ENCODE measurements around the gene FOXO3.
"Not testable (repeated sequence)": the region's sequence is repeated elsewhere in the genome, so short reads cannot be mapped to it uniquely, and the experiment has no call there.

The FOXO3 gene

DNA sequence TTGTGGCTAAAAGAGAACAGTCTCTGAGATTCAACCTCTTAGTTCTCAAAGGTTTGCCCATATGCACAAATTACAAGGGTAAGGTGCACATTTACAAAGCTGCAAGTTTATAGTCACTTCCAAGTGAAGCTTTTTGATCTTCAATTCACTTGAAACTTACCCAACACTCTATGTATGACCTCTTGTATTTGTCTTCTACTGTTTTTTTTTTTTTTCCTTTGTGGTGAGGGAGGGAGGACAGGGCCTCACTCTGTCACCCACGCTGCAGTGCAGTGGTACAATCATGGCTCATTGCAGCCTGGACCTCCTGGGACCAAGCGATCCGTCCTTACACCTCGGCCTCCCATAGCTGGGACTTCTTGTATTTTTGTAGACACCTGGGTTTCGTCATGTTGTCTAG, 4.5 kb upstream of the FOXO3 start:
- no peak for DNase-seq

DNA sequence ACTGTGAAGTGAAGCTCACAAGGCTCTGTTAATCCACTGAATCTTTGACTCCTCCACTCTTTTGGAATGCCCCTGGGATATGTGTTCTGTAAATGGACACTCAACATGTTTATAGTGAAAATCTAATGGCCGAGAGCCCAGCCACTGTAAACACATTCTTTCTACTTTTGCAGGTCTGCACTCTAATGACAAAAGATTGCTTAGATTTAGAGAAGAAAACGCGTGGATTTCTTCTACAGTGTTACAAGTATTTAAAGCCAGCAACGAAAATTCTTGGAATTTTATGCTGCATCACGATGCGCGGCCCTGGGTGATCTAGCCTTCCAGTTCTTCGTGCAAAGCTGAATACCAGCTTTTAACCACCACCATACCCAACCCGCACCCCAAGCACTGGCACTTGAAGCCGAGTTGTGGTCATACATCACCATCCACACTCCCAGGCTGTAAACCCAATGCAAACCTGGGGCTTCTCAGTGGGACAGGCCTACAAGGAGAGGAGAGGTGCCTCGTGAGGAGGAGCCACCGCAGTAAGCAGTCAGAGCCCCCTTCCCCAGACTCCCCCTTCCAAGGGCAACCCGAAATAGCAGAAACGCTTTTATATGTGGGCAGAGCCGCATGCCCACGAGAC, 3.7 kb upstream of the FOXO3 start:
- no peak for DNase-seq

DNA sequence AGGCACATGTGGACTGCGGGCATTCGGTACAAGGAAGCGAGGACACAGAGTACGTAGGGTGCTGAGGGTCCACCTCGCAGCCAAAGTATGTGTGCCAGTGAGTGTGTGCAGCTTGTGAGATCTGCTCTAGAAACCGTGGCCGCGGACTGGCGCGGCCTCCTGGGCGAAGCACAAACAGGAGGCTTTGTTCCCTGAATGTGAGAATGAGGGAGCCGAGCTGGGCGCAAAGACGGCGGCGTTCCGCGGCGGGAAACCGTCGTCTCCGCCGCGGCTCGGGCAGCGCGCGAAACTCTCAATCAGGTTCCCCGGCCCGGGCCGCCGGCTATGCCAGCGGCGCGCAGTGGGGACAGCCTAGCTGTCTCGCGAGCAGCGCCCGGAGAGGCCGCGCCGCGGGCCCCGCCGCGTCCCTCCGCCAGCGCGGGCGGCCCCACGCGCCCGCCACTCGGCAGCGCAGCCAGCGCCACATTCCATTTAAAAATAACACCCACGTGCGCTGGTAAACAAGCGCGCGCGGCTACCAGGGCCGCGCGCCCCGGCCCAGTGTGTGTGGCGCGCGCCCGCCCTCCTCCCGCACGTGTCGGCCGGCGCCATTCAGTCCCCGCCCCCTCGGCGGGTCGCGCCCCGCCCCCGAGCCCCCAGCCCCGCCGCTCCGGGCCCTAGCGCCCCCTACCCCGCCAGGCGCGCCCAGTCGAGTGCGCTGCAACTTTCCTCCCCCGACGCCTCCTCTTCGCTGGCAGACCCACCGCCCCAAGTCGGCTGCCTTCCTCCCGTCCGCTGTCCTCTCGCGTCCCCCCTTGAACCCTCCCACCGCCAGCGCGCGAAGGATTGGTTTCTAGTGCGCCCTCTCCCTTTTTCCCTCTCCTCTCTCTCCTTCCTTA, 3.0 kb upstream of the FOXO3 start:
- peak; percentile 73 for DNase-seq

- peak; percentile 95 for DNase-seq
Observed at GRCh38 chr6:108558372-108559096, 2.2 kb upstream of the FOXO3 start.

- DNase-seq = peak; percentile 82
Observed at GRCh38 chr6:108559097-108559883, 1.4 kb upstream of the FOXO3 start.

- DNase-seq = peak; percentile 52
Observed at GRCh38 chr6:108559884-108560462, 744 bp upstream of the FOXO3 start.

DNA sequence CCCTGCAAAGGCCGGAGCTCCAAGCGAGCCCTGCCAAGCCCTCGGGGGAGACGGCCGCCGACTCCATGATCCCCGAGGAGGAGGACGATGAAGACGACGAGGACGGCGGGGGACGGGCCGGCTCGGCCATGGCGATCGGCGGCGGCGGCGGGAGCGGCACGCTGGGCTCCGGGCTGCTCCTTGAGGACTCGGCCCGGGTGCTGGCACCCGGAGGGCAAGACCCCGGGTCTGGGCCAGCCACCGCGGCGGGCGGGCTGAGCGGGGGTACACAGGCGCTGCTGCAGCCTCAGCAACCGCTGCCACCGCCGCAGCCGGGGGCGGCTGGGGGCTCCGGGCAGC, 561 bp downstream of the FOXO3 start:
- DNase-seq = not testable (repeated sequence)

DNA sequence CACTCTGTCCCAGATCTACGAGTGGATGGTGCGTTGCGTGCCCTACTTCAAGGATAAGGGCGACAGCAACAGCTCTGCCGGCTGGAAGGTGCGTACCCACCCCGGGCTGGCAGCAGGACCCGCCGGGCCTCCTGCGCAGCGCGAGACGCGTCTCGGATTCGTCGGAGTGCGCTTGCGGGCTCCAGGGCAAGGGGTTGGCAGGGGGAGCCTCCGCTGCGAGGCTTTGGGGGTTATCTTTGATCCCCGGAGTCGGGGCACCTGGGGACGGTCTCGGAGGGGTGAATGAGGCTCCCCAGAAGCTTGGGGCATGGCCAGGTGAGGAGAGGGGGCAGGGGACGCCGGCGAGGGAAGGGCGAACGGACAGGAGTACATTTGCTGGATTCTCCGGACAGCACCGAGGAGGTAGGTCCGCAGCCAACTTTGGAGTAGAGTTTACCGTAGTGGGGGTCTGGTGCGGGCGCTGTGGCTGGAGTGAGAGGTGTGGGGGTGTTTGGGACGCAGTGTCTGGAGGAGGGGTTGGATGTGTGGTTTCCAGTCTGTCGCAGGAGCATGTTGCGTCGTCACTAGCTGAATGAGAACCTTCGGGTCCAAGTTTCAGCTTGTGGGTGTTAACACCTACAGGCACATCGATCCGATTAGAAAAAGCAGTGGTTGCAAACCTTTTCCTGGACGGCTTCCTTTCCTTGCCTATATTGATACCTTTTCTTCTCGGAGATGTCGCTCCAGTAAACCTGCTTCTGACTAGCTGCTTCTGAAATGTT, 1.2 kb downstream of the FOXO3 start:
- DNase-seq = no peak

DNA sequence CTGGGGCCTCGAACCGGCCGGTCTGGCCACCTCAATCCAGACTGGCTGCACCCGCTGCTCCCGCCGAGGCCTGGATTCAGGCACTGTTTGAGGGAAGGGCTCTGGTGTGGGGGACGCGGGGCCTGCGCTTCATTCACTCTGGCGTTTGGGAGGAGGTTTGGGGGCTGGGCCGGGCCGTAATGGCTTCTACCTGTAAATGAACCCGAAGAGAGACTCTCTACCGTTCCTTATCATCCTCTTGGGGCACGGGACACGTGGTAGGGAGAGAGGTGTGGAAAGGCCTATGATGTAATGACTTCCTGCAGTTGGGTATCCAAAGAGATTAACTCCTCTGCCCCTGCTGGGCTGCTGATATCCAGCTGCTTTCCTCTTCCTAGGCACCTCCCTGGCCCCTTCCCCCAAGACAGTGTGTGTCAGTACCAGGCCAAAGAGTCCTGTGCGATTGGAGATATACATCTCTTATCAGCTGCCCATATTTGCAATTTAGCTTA, 1.8 kb downstream of the FOXO3 start:
- no peak for DNase-seq

- no peak for DNase-seq
Observed at GRCh38 chr6:108563292-108563691, 2.6 kb downstream of the FOXO3 start.

GRCh38 chr6:108564178-108564577, 3.5 kb downstream of the FOXO3 start:
- DNase-seq = no peak

DNA sequence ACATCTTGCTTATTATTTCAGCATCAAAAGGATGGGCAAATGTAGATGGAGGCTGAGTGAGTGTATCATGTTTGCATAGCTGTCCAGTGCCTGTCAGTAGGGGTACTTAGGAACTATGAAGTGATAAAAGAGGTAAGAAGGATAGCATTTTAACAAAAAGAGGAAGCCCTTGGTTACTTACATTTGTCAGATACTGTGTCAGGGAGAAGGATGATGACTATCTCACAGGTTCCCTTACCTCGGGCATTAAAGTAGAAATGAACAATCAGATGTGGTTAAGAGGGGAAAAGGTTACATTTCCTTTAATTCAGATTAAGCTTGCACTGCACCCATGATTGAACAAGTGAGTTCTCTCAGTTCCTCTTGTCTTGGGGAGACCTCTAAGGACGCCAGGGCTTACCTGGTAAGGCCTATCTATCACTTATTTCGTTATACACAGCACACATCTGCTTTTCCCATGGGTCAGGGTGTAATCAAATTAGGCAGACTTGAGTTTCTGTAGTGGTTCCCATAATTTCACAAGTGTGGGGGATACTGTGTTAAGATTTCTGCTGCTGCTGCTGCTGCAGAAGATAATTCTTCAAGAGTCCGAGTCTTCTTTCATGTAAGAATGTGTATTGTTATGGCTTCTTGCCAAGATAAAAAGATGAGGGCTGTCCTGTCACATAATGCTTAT, 4.5 kb downstream of the FOXO3 start:
- DNase-seq = no peak

DNA sequence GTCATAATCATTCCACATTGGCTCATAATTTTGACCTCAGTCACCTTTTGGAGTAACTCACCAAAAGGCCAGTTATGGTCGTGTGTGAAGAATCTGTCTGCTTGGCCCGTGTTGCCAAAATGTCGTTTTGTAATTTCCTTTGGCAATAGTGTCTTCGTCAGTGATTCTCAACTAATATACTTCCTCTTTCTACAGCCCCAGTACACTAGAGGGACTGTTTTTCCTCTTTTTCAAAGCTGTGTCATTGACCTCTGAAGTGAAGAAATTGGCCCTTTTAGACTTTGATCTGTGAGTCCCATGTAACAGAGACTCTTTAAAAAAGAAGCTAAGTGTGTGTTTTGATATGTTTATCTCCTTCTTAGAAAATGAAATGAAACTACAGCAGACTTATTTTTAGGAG, 5.2 kb downstream of the FOXO3 start:
- DNase-seq = no peak

DNA sequence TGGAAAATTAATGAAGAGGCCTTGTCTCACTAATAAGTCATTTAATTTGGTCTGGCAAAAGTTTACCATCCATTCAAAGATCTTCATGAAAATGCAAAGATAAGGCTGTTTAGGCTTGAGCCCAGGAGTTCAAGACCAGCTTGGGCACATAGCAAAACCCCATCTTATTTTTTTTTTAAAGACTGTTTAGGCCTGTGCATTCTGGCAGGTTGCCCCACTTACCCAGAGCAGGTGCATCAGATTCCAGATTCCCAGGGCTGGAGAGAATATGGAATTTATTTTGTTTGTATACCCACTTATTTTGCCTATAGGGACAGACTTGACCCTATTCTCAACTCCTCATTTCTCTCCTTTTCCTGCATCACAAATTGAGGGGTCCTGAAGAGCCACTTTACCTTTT, 5.7 kb downstream of the FOXO3 start:
- DNase-seq = no peak

DNA sequence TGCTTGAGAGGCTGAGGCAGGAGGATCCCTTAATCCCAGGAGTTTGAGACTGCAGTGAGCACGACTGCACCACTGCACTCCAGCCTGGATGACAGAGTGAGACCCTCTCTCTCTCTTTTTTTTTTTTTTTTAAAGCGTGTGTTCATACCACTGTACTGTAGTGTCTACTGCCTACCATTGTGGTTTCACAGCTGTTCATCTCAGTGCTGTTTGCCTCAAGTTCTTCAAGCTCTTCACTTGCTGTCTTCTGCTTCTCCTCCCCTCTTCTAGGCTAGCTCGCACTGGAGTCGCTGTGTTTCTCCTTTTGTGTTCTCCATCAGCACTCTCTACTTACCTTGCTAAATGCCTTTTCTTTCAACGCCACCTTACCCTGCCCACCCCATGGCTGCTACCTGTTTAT, 7.4 kb downstream of the FOXO3 start:
- DNase-seq = no peak

DNA sequence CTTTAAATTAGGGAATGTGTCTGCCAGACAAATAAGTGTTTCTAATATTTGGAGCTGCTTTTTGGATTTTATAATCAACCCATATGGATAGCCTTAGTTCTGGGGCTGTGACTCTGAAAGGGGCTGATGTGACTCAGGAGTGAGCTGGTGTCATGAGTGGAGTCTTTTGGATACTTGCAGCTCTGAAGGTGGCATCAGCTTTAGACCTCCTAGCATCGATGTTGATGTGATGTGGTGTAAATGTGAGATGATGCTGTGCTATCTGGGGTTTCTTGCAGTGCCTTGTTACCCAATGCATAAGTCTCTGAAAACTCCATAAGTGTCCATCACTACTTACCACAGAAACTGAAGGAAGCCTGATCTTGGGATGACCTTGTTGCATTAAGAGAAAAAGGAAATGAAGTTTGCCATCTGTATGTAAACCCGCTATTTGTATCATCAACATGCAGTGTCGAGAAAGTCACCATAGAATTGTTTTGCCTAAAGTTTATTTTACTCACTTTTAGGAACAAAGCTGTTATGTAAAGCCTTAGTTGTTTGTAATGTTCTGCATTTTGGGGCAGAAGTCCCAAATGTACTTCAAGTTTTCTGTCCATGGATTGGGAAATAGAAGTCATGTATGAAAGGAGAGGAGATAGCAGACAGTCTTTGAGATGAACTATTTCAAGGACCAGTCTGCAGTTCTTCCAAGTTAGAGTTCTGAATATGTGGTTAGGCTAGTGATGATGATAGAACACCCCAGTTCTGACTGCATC, 8.0 kb downstream of the FOXO3 start:
- no peak for DNase-seq

DNA sequence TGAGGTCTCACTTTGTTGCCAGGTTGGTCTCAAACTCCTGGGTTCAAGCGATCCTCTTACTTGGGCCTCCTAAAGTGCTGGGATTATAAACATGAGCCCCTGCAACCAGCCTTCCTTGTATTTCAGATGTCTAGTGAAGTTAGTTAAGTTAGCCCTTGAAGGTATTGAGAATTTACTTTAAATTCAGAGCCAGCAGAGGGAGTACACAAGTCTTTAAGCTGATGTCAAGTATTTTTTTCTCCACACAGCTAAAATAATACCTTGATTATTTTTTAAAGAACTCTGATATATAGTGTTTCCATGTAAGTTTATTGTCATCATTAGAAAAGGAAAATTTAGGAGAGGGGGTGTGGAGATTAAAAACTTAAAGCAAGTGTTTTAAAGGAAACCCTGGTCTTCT, 9.8 kb downstream of the FOXO3 start:
- DNase-seq = no peak

- no peak for DNase-seq
Observed at GRCh38 chr6:108574457-108575141, 13.9 kb downstream of the FOXO3 start.

DNA sequence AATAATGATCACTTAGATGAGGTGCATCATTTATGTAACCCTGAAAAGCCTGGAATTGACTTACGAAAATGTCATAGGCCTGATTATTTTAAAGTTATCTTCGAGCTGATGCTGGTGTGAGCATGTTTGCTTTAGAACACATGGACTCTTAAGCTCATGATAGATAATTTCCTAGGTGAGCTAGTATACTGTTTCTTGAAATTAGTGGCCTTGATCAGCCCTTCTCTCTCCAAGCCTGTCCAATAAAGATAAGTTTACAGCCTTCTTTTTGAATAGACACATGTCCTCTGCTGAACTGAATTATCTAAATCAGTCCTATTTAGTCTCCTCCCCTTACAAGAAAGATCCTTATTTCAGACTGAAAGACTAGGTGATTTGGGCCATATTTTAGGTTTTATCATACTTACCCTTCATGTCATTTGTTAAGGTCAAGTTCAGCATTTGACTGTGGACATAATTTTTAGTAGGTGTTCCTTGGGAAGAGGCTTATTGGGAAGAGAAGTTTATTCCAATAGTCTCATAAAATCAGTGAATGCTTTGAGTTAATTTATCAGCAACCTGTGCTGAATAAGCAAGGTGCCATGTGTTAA, 15.3 kb downstream of the FOXO3 start:
- DNase-seq = no peak

All from stimulated activated CD8-positive, alpha-beta memory T cell treated with anti-CD3 and anti-CD28 coated beads, Interleukin-4, amount 100 ng/mL, for 48 hours (primary cell).